PC-9 (cell line): Measurements from ENCODE around the gene MAGEA3. TPM values are rescaled to one million over a fixed set of nuclear protein-coding genes. Genes with fewer than 3 reads are reported as not detected.
A peak's percentile ranks its signal among the peaks of the same experiment; 100 is the strongest.
"Not testable (repeated sequence)": the region's sequence is repeated elsewhere in the genome, so short reads cannot be mapped to it uniquely, and the experiment has no call there.

Experiments used
- Bru-seq: library from RNA; stranded (reverse); fragments of 400-500 nt; gene quantifications from one replicate; lab custom pipeline; 2021; lab: Mats Ljungman, UMichigan
- BruChase-seq, 2 experiments: library from RNA; stranded (reverse); fragments of 400-500 nt; gene quantifications; one replicate each; lab custom pipeline; 2021; lab: Mats Ljungman, UMichigan
- BruUV-seq: library from RNA; stranded (reverse); fragments of 400-500 nt; replicated peaks from 2 replicates; lab custom pipeline; 2021; lab: Mats Ljungman, UMichigan
- CTCF ChIA-PET: fragments of 300-600 bp; sonication (Branson Sonifier 250); formaldehyde crosslinking; loops from one replicate; lab custom pipeline; 2022; ENCODE audit warnings: antibody characterized with exemption; lab: Charles Lee
- POLR2A ChIA-PET: fragments of 300-600 bp; sonication (Branson Sonifier 250); formaldehyde crosslinking; loops from one replicate; lab custom pipeline; 2022; ENCODE audit warnings: antibody characterized with exemption; ENCODE audit not compliant: unreplicated experiment; lab: Charles Lee
- DNase-seq, 2 experiments: peaks; one replicate each; pipeline versions ENCODE4 v3.0.0 to v3.0.0-alpha.2; 2015 to 2022; ENCODE audit warnings: mixed read lengths in 1 of 2
- H2AFZ ChIP-seq: fragments of 200-600 bp; sonication (generic); 2 replicates; pipeline ENCODE4 v1.8.1; 2017; ENCODE audit warnings: antibody characterized with exemption
- H3F3A ChIP-seq: fragments of 200-600 bp; sonication (generic); 2 replicates; pipeline ENCODE4 v1.8.1; 2017; ENCODE audit warnings: antibody characterized with exemption, mild to moderate bottlenecking, low read depth; ENCODE audit not compliant: insufficient read depth
- H3K27ac ChIP-seq: fragments of 200-600 bp; sonication (generic); 2 replicates; pipeline ENCODE4 v1.6.1; 2016; ENCODE audit warnings: mixed run types
- H3K27me3 ChIP-seq: fragments of 200-600 bp; sonication (generic); 2 replicates; pipeline ENCODE4 v1.6.1; 2016; ENCODE audit warnings: low read depth, mixed run types; ENCODE audit not compliant: insufficient read depth
- H3K36me3 ChIP-seq: fragments of 200-600 bp; sonication (generic); 2 replicates; pipeline ENCODE4 v1.6.1; 2016; ENCODE audit warnings: low read depth, mixed run types
- H3K4me1 ChIP-seq: fragments of 200-600 bp; sonication (generic); replicated peaks from 2 replicates; pipeline ENCODE4 v1.6.1; 2016; ENCODE audit warnings: mixed run types; ENCODE audit not compliant: insufficient read depth
- H3K4me2 ChIP-seq: fragments of 200-600 bp; sonication (generic); 2 replicates; pipeline ENCODE4 v1.6.1; 2017; ENCODE audit warnings: mixed run types
- H3K4me3 ChIP-seq: fragments of 200-600 bp; sonication (generic); 2 replicates; pipeline ENCODE4 v1.6.1; 2016; ENCODE audit warnings: mixed run types
- H3K79me2 ChIP-seq: fragments of 200-600 bp; sonication (generic); 2 replicates; pipeline ENCODE4 v1.6.1; 2017; ENCODE audit warnings: low read depth, mixed run types
- H3K9me2 ChIP-seq: fragments of 200-600 bp; sonication (generic); 2 replicates; pipeline ENCODE4 v1.8.1; 2017; ENCODE audit warnings: mild to moderate bottlenecking; ENCODE audit not compliant: insufficient read depth
- H3K9me3 ChIP-seq: fragments of 200-600 bp; sonication (generic); 2 replicates; pipeline ENCODE4 v1.8.1; 2016; ENCODE audit warnings: low read depth; ENCODE audit not compliant: insufficient read depth
- H4K20me1 ChIP-seq: fragments of 200-600 bp; sonication (generic); 2 replicates; pipeline ENCODE4 v1.8.1; 2017; ENCODE audit not compliant: insufficient read depth
- CTCF ChIP-seq: fragments of 200-600 bp; sonication (generic); conservative IDR thresholded peaks from 2 replicates; pipeline ENCODE4 v1.6.1; 2017; ENCODE audit warnings: mixed run types, antibody characterized with exemption, mild to moderate bottlenecking, moderate library complexity
- EZH2 ChIP-seq: fragments of 200-600 bp; sonication (generic); IDR thresholded peaks from 2 replicates; pipeline ENCODE4 v1.8.0; 2017; ENCODE audit warnings: antibody characterized with exemption, low read depth
- intact Hi-C: fragments of 100-400 bp; cut with micrococcal nuclease; formaldehyde crosslinking; loops from one replicate; pipeline ENCODE4 v1.10.0; 2022; ENCODE audit not compliant: unreplicated experiment
- long read RNA-seq: library from polyadenylated mRNA; stranded (forward); transcript quantifications from one replicate; pipeline ENCODE4 v2.0.0, GENCODE V29; 2022
- total RNA-seq: library from RNA; stranded (reverse); gene quantifications from 2 replicates; pipeline ENCODE4 v1.2.3, GENCODE V29; 2021

MAGEA3 gene
- total RNA-seq = 133 and 135 TPM in 2 replicates
- percentile 79 among the genes with signal in this experiment for Bru-seq, nascent RNA
- percentile 95 among the genes with signal in this experiment for BruChase-seq, experiment 1, labeled RNA remaining after a 2-hour chase
- BruChase-seq, experiment 2, labeled RNA remaining after a 6-hour chase = percentile 99 among the genes with signal in this experiment
- long read RNA-seq, transcript MAGEA3-202 (3 exons, 853 nt) = minor isoform, 11 of 448 reads
- long read RNA-seq, transcript MAGEA3-201 (3 exons, 1,724 nt) = major isoform, 361 of 448 reads
- long read RNA-seq, partial matches to known transcripts = 41 of 448 reads
- long read RNA-seq, other reads (novel, unspliced or antisense) = 35 of 448 reads

GRCh38 chrX:152697952-152698931 is at the start of gene MAGEA3:
Gene MAGEA3, plus strand, starts transcription at chrX:152698794. Its CDS starts 2,039 bp downstream, at chrX:152700833.
- POLR2A ChIA-PET, H3K36me3 ChIP-seq, H3K27ac ChIP-seq, H3K4me1 ChIP-seq, intact Hi-C loops, BruUV-seq, H3K9me3 ChIP-seq, H3K9me2 ChIP-seq, DNase-seq, H4K20me1 ChIP-seq, H2AFZ ChIP-seq, CTCF ChIA-PET, H3K27me3 ChIP-seq, H3F3A ChIP-seq: not testable (repeated sequence)
- Histone ChIP-seq H3K79me2 (peaks cover 18% of the 10 kb centered on the region), H3K4me3 (peak within 1 kb of the TSS; percentile 63; the same call in 1 of the 2 replicates), H3K4me2 (peak within 1 kb of the TSS; percentile 79)

GRCh38 chrX:152652060-152652459 is 46.5 kb upstream of the MAGEA3 start:
- Histone ChIP-seq H3K36me3 (no peaks in the 10 kb centered on the region), H3K4me2 (no peak overlapping the region), H4K20me1 (no peaks in the 10 kb centered on the region), H3K9me3 (no peaks in the 10 kb centered on the region), H3F3A (no peaks in the 10 kb centered on the region), H3K9me2 (no peaks in the 10 kb centered on the region), H2AFZ (no peak overlapping the region), H3K4me3 (no peak overlapping the region), H3K27me3 (no peaks in the 10 kb centered on the region), H3K27ac (no peak overlapping the region), H3K4me1 (no peaks in the 10 kb centered on the region), H3K79me2 (no peaks in the 10 kb centered on the region)
- TF ChIP-seq EZH2 = no peak
- TF ChIP-seq CTCF = no peak
- no peak for DNase-seq
- CTCF ChIA-PET = no interaction called here
- intact Hi-C loops = no loop called here
- no TSS peak for BruUV-seq
- POLR2A ChIA-PET = no interaction called here

GRCh38 chrX:152652467-152652866 is 46.1 kb upstream of the MAGEA3 start:
- ChIA-PET CTCF (no interaction called here), POLR2A (no interaction called here)
- no peak for DNase-seq
- Histone ChIP-seq H3F3A (no peaks in the 10 kb centered on the region), H3K36me3 (no peaks in the 10 kb centered on the region), H3K27me3 (no peaks in the 10 kb centered on the region), H3K4me1 (no peaks in the 10 kb centered on the region), H3K9me3 (no peaks in the 10 kb centered on the region), H3K9me2 (no peaks in the 10 kb centered on the region), H3K4me3 (no peak overlapping the region), H3K79me2 (no peaks in the 10 kb centered on the region), H3K4me2 (no peak overlapping the region), H2AFZ (no peak overlapping the region), H4K20me1 (no peaks in the 10 kb centered on the region), H3K27ac (no peak overlapping the region)
- TF ChIP-seq EZH2 = no peak
- TF ChIP-seq CTCF = no peak
- intact Hi-C loops = no loop called here
- no TSS peak for BruUV-seq
